ENCODE data around the gene OBP2A.

The OBP2A gene

DNA sequence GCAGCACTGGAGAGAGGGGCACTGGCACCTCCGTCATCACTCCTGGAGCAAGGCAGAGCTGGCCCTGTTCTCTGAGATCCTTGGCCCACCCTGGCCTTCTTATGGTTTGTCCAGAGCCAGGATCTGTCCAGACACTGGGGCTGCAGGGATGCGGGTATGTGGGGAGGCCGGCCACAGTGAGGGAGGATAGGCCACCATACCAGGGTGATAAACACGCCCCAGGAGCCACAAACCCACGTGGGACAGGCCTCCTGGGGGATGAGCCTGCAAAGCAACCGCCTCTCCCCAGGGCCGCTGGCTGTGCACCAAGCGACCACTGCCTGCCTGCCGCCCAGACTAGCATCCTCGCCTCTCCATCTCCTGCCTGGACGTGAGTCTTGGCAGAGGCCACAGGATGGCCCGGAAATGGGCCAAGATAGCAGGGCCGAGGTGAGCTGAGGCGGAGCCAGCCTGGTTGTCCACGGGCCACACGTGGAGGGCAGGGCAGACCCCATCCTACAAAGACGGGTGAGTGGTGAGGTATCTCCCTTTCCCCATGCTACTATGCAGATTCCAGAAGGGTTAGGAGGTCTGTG is 4.5 kb downstream of the OBP2A start:
- no peak for DNase-seq

DNA sequence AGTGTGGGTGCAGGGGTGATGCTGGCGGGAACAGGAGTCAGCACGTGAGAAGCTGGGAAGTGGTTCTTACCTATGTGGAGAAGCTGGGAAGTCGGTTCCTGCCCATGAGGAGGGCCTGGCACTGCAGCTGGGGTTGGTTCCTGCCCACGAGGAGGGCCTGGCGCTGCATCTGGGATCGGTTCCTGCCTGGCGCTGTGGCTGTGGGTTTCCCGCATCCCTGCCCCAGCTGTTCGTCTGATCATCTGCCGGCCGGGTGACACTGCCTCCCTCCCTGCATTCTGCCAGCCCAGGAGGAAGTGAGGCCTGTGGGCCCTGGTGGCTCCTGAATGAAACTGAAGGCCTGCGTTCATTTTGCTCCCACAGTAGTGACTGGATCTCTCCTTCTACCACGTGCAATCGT is 5.1 kb downstream of the OBP2A start:
- DNase-seq = no peak

DNA sequence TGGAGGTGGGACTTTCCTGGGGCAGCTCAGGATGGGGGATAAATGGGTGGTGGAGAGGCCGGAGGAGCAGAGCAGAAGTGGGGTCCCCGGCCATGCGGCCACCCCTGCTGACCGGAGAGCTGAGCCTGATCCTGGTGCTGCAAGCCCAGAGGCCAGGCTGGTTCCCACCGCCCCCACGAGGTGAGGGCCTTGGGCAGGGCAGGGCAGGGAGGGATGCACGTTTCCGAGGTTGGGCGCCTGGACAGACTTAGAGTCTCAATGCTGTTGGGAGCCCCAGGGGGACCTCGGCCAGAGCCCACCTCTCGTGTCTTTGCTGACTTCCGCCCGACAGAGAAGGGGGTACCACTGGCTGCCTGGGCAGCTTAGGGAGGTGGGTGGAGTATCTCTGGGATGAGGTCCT is 5.5 kb downstream of the OBP2A start:
- no peak for DNase-seq

DNA sequence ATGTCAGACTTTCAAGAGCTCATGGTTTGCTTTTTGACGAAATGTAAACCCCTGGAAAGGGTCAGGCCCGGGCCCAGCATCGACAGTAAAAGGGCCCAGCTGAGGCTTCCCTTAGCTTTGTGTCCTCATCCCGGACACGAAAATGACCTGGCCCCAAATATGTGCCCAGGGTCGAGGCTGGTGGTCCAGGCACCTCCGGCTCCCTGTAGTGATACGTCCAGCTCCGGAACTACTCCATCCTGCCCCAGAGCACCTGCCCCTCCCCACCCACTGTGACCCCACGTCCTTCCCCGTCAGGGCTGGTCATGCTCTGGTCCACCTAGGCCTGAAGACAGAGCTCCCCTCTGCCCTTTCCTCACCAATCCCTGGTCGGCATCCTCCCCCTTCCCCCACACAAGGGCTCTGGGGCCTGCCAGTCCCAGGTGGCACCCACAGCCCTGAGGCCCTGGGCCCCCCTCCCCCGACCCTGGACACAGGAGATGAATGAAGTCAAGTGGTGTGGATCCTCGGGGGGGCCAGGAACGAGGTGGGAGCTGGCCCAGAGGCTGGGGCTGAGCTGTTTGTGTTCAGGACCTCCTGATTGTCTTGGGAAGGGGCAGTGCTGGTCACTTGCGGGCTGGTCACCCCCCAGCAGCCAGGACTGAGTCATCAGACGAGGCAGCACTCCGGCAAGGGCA is 6.2 kb downstream of the OBP2A start:
- no peak for DNase-seq

DNA sequence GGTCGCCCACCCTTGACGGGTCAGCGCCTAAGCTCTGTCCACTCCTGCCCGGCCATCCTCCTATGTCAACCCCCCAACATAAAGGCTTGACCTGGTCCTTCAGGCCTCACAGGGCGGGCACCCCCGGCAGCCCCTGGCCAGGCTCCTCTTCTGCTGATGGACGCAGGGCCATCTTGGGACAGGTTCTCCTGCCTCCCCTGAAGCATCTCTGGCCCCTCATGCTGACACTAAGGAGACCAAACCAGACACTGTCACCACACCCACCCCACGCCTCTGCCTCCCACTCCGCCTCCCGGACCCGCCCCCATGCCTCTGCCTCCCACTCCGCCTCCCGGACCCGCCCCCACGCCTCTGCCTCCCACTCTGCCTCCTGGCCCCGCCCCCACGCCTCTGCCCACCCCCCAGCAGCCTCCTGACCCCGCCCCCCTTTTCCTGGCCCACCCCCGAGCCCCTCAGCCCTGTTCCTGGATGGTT is 6.8 kb downstream of the OBP2A start:
- DNase-seq = no peak

DNA sequence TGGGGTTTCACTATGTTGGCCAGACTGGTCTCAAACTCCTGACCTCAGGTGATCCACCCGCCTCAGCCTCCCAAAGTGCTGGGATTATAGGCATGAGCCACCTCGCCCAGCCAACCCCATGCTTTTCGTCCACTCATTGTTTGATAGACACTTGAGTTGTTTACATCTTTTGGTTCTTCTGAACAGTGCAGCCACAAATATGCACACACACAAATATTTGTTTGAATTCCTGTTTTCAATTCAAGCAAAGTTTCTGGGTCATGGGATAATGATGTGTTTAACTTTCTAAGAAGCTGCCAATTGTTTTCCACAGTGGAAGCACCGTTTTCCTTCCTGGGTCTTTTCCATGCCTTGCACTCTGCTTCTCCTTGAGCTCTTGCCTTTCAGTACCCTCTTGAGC is 8.8 kb downstream of the OBP2A start:
- no peak for DNase-seq

DNA sequence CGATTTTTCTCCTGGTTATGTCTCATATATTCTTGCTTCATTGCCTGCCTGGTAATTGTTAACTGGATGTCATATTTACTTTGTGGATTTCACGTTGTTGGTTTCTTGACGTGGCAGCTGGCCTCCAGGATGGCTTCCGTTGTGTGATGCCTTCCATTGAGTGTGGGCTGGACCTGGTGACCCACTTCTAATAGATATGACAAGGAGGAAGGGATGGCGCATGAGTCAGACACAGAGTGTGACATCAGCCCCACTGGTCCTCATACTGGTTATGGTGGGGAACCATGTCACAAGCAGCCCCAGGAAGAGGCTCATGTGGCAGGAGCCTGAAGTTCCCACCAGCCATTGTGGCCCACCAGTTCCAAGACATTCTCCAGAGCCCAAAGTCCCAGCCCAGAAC is 9.3 kb downstream of the OBP2A start:
- no peak for DNase-seq

DNA sequence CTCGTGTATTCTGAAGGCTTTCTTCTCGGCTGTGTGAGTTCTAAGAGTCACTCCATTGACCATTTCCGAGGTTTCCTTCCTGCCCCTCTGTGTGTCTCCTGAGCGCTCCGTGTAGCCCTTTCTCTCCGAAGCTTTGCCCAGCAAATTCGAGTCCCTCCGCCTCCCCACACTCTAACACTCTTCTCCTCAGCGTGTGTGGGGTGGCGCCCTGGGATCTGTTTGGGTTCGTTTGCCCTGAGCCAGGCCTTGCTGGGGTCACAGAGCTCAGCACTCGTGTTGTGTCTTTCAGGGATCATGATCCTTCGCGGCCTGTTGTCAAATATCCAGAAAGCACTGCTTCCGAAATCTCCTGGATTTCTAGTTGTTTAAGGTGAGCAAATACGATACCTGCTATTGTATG is 10.0 kb downstream of the OBP2A start:
- no peak for DNase-seq

DNA sequence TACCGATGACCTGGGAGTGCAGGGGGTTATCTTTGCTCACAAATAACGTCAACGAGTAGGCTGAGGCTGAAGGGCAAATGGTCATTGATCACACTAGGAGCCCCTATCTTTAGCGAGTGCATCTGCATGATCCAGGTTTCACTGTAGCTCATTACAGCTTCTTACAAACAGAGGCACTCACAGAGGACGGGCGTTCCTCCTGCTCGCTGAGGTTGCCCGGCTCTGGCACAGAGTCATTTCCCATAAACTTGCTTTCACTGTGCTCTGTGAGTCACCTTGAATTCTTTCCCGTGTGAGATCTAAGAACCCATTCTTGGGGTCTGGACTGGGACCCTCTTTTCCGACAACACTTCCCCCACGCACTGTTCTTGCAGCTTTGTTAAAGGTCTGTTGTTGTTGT is 13.7 kb downstream of the OBP2A start:
- no peak for DNase-seq

DNA sequence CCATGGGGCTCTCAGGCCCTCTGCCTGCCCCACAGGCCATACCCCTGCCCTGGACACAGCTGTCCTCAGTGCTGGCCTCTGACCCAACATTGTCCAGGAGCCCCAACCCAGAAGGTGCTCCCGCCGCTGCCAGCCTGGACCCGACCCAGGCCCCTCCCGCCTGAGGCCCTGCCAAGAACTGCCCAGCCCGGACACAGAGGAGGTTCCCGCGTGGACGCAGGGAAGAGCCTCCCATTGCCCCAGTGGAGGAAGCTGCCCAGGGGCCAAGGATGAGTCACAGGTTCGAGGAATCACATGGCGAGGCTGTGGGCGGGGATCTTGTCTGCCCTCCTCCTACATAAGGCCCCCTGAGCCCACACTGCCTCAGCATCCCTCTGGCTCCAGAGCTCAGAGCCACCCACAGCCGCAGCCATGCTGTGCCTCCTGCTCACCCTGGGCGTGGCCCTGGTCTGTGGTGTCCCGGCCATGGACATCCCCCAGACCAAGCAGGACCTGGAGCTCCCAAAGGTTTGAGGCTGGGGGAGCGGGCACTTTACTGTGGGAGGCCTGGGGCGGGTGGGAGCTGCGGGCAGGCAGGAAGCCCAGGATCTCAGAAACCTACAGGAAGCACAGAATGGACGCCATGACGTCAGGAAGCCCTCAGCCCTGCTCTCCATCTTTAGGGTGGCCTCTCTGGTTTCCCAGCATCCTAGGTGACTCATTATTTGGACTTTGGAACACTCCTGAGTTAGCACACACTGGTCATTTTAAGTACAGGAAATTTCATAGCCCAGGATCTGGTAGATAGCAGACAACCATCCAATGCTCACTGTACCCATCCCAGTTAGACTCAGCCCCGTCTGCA is 15.7 kb downstream of the OBP2A start, which contains the start of gene PAEP:
Gene PAEP (plus strand): TSS at position 366 of the 844 bp plus-strand sequence.
- no peak for DNase-seq

DNA sequence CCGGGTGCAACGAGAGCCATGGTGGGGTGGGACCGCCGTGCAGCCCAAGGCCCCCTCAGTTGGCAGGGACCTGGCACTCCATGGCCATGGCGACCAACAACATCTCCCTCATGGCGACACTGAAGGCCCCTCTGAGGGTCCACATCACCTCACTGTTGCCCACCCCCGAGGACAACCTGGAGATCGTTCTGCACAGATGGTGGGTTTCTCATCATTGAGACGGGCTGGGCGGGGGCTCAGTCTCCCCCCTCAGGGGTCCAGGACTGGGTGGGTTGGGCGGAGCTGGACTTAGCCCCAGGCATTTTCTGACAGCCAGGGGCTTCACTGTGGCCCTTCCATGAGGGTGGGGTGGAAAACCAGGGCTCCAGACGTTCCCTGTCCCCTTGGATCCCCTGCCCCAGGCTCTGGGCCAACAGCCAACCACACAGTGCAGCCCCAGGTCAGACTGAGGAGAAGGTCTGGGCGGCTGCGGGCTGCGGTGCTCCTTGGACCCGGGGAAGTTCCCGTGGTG is 16.4 kb downstream of the OBP2A start:
- no peak for DNase-seq

DNA sequence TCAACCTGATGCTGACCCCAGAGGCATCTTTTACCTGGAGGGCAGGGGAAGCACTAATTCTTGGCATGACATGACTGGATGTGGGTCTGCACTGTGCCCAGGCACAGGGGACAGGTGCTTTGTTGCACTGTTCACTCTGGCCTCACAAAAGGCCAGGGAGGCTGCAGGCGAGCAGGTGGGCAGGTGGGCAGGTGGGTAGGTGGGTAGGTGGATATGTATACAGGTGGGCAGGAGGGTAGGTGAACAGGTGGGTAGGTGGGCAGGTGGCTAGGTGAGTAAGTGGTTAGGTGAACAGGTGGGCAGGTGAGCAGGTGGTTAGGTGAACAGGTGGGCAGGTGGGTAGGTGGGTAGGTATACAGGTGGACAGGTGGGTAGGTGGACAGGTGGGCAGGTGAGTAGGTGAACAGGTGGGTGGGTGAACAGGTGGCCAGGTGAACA is 17.1 kb downstream of the OBP2A start:
- no peak for DNase-seq

DNA sequence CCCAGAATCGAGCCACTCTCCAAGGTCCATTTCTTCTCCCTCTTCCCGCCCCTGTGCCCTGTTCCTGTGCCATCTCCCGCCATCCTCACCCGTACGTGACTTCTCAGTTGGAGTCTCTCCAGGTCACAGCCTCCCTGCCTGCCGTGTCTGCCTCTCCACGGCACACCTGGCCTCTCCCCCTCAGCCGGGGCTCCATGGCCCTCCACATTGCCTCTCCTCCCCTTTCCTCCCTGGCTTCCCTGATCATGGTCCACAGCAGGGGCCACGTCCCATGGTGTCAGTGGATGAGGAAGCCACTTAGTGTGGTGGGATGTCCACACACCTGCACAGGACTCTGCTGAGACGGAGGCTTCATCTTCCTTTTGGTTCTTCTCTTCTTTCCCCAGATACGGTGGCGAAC is 17.9 kb downstream of the OBP2A start:
- DNase-seq = no peak

DNA sequence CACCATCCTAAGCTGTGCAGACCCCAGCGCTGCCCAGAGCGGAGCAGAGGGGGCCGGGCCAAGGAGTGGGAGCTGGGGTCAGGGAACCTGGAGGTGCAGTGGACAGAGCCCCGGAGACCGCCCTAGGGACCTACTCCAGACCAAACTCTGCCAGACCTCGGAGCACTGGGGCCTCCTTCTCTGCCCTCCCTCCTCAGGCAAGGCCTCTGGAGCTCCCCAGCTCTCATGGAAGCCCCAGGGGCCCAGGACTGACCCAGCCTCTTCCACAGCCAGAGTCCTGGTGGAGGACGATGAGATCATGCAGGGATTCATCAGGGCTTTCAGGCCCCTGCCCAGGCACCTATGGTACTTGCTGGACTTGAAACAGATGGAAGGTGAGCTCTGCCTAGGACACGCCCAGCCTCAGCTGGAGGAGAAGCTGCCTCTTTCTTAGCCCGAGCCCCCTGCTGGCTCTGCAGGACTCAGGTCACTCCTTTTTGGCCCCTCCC is 19.3 kb downstream of the OBP2A start:
- DNase-seq = no peak

DNA sequence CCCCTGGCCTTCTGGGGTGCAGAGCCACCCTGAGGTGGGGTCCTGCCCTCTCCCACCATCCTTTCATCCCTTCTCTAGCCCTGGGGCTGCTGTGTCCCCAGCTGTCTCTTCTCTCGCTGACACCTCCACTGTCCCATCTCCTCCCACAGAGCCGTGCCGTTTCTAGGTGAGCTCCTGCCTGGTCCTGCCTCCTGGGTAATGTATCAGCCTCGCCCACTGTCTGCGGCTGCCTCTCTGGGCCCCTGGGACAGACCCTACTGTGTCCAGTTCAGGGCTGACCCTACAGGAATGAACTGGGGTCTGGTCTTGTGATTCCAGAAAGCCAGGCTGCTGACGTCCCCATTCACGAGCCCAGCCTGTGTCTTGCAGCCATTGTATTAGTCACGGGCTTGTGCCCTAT is 19.7 kb downstream of the OBP2A start:
- no peak for DNase-seq

DNA sequence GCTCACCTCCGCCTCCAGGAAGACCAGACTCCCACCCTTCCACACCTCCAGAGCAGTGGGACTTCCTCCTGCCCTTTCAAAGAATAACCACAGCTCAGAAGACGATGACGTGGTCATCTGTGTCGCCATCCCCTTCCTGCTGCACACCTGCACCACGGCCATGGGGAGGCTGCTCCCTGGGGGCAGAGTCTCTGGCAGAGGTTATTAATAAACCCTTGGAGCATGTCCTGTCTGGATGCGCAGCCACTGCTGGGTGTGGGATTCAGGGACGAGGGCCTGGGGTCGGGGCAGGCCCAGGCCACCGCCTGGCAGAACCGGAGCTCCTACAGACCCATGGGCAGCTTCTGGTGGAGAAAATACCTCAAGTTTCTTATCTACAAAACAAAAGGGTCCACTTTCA is 20.6 kb downstream of the OBP2A start:
- DNase-seq = no peak

DNA sequence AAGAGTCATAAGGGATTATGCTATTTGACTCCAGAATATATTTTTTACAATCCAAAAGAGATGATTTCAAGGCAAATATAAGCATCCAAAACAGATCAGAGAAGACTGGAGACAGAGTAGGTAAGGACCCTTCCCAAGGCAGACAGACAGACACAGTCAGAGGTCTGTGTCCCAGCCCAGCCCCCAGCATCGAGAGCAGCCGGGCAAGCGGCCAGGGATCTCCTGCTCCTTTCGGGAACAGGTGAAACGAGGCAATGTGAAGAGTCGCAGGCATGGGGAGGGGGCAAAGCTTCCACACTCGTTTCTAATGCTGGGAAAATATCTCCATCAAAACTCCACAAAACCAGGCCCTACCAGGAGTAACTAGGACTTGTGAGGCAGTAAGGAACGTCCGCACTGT is 21.4 kb downstream of the OBP2A start:
- DNase-seq = no peak

DNA sequence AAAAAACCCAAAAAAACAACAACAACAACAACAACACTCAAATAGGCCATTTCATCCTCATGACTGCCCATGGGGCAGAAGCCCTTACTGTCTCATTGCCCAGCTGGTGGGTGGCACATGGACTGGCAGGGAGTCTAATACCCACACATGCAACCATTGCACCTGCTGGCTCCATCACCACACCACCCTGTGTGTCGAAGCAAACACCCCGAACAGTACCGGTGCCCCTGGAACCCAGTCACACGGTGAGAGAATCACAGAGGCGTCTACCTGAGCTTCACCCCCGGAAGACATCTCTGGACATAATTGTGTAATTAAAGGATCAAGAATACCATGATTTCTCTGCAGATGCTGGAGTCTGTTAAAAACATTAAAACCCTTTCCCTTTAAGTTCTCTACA is 22.1 kb downstream of the OBP2A start:
- DNase-seq = no peak

DNA sequence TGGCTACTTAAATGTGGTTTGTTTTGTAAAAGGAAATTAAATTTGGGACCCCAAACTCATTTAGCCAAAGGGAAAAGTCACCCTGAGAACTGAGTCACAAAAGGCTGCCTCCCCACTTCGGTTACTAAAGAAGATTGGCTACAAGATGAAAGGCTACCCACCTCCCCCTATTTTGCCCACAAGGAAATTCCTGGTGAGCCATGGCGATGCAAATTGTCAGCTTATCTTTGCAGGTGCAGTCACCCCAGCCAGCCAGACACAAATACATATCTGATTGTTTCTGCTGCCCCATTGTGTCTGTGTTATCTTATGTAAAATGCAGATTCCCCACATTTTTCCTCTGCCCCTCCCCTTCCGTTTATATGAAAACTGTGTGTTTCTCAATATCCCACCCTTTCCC is 24.5 kb downstream of the OBP2A start:
- no peak for DNase-seq

DNA sequence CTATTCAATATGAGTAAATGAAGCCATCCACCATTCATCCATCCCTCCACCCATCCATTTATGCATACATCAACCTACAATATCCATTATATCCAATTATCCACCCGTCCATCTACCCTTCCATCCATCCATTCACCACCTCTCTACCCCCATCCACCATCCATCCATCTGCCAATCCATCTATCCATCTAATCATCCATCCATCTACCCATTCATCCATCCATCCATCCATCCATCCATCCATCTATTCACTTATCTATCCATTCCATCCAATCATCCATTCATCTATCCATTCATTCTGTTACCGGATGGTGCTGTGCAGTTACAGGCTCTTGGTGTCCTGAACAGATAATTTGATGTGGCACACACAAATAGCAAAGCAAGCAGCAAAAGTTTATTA is 26.3 kb downstream of the OBP2A start:
- DNase-seq = no peak

DNA sequence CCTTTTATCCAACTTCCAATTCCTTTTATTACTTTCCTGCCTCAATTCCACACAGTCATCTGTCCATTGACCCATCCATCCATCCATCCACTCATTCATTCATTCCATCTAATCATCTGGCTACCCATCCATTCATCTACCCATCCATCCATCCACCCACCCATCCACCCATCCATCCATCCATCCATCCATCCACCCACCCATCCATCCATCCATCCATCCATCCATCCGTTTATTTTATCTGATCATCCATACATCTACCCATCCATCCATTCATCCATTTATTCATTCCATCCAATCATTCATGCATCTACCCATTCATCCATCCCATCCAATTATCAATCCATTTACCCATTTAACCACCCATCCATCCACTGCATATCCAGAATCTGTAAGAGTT is 27.2 kb downstream of the OBP2A start:
- no peak for DNase-seq

DNA sequence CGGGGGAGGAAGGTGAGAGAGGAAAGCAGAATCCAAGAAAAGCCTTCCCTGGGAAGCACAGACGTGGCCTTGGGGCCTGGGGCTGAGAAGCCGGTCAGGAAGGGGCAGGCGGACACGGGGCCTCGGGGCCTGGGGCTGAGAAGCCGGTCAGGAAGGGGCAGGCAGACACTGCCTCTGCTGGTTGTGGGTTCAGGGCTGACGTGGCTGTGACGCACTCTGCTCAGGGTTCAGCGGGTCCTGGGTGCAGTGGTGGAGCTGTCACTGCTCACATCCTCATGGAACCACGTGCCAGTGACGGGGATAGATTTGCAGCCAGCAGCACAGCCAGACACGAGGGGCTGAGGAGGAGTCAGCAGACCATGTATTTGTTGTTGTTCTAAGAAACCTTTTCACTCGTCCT is 28.4 kb downstream of the OBP2A start:
- DNase-seq = no peak

Data from nucleus accumbens (tissue), 56 donors.